DMS79 (cell line): ENCODE measurements around the gene LCOR.
"Not testable (repeated sequence)": the region's sequence is repeated elsewhere in the genome, so short reads cannot be mapped to it uniquely, and the experiment has no call there.

ENCODE experiments used
- DNase-seq: peaks from one replicate; lab custom pipeline; 2025; lab: John Stamatoyannopoulos, UW

Gene LCOR

GRCh38 chr10:96935810-96936209, 103.7 kb downstream of the LCOR start:
- no peak for DNase-seq

- DNase-seq = not testable (repeated sequence)
These were observed 111.1 kb downstream of the LCOR start for GRCh38 chr10:96943161-96943560.

GRCh38 chr10:96947036-96947435, 114.9 kb downstream of the LCOR start:
- DNase-seq = no peak

GRCh38 chr10:96949039-96949683, 117.1 kb downstream of the LCOR start:
- DNase-seq = no peak

- DNase-seq = no peak
These were observed 119.9 kb downstream of the LCOR start for GRCh38 chr10:96951954-96952353.

GRCh38 chr10:96955794-96956193, 123.7 kb downstream of the LCOR start:
- no peak for DNase-seq

GRCh38 chr10:96958071-96958470, 126.0 kb downstream of the LCOR start:
- no peak for DNase-seq

GRCh38 chr10:96959733-96960132, 127.6 kb downstream of the LCOR start:
- DNase-seq = no peak

GRCh38 chr10:96960872-96961271, 128.8 kb downstream of the LCOR start:
- no peak for DNase-seq

GRCh38 chr10:96964131-96964530, 132.0 kb downstream of the LCOR start:
- no peak for DNase-seq

GRCh38 chr10:96967847-96968246, 135.7 kb downstream of the LCOR start:
- DNase-seq = no peak

- no peak for DNase-seq
These were observed 136.8 kb downstream of the LCOR start for GRCh38 chr10:96968682-96969423.

GRCh38 chr10:96971324-96971723, 139.2 kb downstream of the LCOR start:
- no peak for DNase-seq

GRCh38 chr10:96972264-96972663, 140.2 kb downstream of the LCOR start:
- no peak for DNase-seq

- no peak for DNase-seq
These were observed 142.0 kb downstream of the LCOR start for GRCh38 chr10:96973809-96974747.

- DNase-seq = no peak
These were observed 143.0 kb downstream of the LCOR start for GRCh38 chr10:96975136-96975535.

- no peak for DNase-seq
These were observed 146.6 kb downstream of the LCOR start for GRCh38 chr10:96978621-96979154.

GRCh38 chr10:96982149-96982930, 150.2 kb downstream of the LCOR start:
- DNase-seq = no peak

GRCh38 chr10:96984541-96985131, 152.5 kb downstream of the LCOR start:
- no peak for DNase-seq

- DNase-seq = no peak
These were observed 154.2 kb downstream of the LCOR start for GRCh38 chr10:96986200-96986856.
